Stimulated activated CD8-positive, alpha-beta memory T cell treated with anti-CD3 and anti-CD28 coated beads, Interleukin-7, amount 100 ng/mL, for 48 hours (primary cell): Measurements from ENCODE around the gene RAB7B.

Experiments used
- DNase-seq, 2 donors: peaks; one replicate each; pipeline ENCODE4 v3.0.0-alpha.2; 2020; ENCODE audit warnings: low read depth in 1 of 2; ENCODE audit errors: extremely low read depth in 1 of 2

RAB7B gene

GRCh38 chr1:205930195-205930577 is 73.0 kb downstream of the RAB7B start:
- DNase-seq: no peak

DNA sequence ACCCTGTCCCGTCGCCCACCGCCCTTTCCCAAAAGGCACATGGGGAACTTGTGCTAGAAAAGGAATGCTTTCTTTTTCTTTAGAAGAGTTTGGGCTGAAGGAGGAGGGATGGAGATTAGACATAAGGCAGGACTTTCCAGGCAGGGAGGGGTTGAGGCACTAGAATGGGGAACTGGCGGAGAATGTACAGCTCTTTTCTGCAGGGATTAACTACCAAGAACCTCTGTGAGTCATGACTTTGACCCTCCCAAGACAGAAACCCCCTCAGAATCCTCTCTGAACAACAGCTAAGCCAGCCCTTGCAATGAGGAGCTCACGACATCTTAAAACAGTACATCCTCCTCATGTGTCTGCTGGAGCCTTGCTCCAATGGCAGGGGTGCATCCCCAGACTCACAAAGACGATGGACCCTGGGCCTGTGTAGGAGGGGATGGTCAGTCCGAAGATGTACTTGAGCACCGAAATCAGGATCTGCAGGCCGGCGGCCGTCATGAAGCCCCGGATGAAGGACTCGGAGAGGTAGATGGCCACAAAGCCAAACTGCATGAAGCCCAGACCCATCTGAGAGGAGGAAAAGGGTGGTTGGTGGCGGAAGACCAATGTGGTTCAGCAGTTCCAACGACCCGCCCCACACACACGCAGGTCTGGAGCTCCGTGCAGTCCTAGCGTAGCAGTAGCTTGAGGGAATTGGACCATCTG is 73.5 kb downstream of the RAB7B start:
- DNase-seq: no peak

- DNase-seq: no peak
Measured at GRCh38 chr1:205928317-205928716, 74.9 kb downstream of the RAB7B start.

DNA sequence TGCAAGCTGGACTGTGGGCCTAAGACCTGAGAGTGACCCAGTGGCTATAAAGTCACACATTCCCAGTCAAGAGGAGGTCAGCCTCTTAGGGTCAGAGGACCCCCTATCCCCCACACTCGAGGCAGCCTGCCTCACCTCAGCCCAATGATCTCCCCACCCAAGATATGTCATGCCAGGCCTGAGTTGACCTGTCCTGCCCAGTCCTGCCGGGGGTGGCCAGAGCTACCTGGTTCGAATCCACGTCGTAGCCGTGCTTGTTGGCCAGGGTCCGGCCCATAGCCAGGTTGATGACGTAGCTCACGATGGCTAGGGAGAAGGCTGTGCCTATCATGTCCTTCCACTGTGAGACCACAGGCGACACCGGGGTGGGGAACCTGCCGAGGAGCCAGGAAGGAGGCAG is 75.5 kb downstream of the RAB7B start:
- DNase-seq: no peak

DNA sequence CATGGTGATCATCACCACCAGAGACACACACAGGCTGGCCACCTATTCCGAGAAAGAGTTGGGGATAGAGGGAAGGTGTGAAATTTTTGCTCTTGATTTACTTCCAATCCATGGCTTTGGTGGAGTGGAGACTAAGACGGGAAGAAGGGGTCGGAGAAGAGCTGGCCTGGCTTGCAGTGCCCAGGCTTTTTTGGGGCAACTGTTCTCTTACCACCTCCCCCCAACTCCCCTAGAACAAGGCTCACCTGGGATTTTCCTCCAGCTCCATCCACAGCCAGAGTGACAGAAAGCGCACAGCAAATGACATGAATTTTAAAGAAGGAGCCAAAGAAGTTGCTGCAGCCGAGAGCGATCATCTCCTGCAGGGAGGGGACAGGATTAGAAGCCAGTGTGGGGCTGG is 75.9 kb downstream of the RAB7B start:
- DNase-seq: no peak
